Peyer's patch (tissue), 4 donors: ENCODE results near the gene TMEM109. TPM values are rescaled to one million over a fixed set of nuclear protein-coding genes. Genes with fewer than 3 reads are reported as not detected.

Experiments
- DNase-seq, 3 donors: peaks; one replicate each; pipeline ENCODE4 v3.0.0-alpha.2; 2017 to 2019
- H3K27ac ChIP-seq, 4 donors: fragments of 200-600 bp; sonication (generic); one replicate each; pipeline ENCODE4 v1.5.1; 2016 to 2019
- H3K27me3 ChIP-seq, 2 donors: fragments of 200-600 bp; sonication (generic); one replicate each; pipeline ENCODE4 v1.5.1; 2019
- H3K36me3 ChIP-seq, 3 donors: fragments of 200-600 bp; sonication (generic); one replicate each; pipeline ENCODE4 v1.5.1; 2016 to 2019
- H3K4me1 ChIP-seq, 4 donors: fragments of 200-600 bp; sonication (generic); one replicate each; pipeline ENCODE4 v1.5.1; 2016 to 2019
- H3K4me3 ChIP-seq, 4 donors: fragments of 200-600 bp; sonication (generic); 1 replicate in 3 of 4; 2 replicates in 1 of 4; pipeline ENCODE4 v1.5.1; 2016 to 2019; ENCODE audit warnings: mild to moderate bottlenecking in 1 of 4
- H3K9me3 ChIP-seq, 4 donors: fragments of 200-600 bp; sonication (generic); one replicate each; pipeline ENCODE4 v1.5.1; 2016 to 2019; ENCODE audit warnings: mild to moderate bottlenecking in 1 of 4
- POLR2A ChIP-seq, 2 donors: fragments of 450-650 bp; IDR thresholded peaks; one replicate each; pipeline ENCODE4 v1.5.1; 2017; ENCODE audit warnings: antibody characterized with exemption in 2 of 2, mild to moderate bottlenecking in 2 of 2, moderate library complexity in 2 of 2
- total RNA-seq, 4 donors: library from RNA; depleted of rRNA; stranded (reverse); fragments of >200 nt; gene quantifications; one replicate each; pipeline ENCODE4 v1.1.0, GENCODE V29; 2016
- TF ChIP-seq, protein P1 (sequence below), 6 experiments: fragments of 450-650 bp in 4 of 6; fragments of 200-600 bp in 2 of 6; sonication (generic) in 1 of 6; IDR thresholded peaks; one replicate each; pipeline ENCODE4 v1.5.1; 2017 to 2019; ENCODE audit warnings: antibody characterized with exemption in 6 of 6, mild to moderate bottlenecking in 3 of 6, moderate library complexity in 1 of 6

TMEM109 gene
- total RNA-seq, 4 donors from 2014 or later = 26.3 to 40.5 (median 36.6) TPM

DNA sequence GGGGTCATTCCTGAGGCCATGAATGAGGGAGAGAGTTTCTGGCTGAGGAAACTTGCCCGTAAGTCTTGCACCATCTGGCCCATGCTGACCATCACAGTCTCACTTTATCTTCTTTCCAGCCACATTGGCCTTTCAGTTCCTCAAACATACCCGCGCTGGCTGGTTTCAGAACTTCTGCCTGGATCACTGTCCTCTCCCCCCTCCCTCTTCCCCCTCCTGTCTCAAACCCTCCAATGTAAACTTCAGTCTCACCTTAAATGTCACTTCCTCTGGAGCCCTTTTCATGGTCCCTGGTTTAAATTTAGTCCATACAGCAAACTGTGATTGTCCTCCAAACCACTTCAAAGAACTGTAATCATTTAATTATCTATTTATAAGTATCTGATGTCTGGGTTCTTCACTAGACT lies 3.7 kb upstream of the TMEM109 start:
- DNase-seq = peak in 2 of 3 donors; percentile 81 to 83
- no peaks in the 10 kb centered on the region for H3K27me3 ChIP-seq
- H3K36me3 ChIP-seq = no peaks in the 10 kb centered on the region
- TF ChIP-seq, protein P1, sequence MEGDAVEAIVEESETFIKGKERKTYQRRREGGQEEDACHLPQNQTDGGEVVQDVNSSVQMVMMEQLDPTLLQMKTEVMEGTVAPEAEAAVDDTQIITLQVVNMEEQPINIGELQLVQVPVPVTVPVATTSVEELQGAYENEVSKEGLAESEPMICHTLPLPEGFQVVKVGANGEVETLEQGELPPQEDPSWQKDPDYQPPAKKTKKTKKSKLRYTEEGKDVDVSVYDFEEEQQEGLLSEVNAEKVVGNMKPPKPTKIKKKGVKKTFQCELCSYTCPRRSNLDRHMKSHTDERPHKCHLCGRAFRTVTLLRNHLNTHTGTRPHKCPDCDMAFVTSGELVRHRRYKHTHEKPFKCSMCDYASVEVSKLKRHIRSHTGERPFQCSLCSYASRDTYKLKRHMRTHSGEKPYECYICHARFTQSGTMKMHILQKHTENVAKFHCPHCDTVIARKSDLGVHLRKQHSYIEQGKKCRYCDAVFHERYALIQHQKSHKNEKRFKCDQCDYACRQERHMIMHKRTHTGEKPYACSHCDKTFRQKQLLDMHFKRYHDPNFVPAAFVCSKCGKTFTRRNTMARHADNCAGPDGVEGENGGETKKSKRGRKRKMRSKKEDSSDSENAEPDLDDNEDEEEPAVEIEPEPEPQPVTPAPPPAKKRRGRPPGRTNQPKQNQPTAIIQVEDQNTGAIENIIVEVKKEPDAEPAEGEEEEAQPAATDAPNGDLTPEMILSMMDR (IDR thresholded peaks at IDR 0.05) = no peak
- TF ChIP-seq POLR2A (IDR thresholded peaks at IDR 0.05) = no peak
- H3K27ac ChIP-seq = peak overlapping the region in 3 of 4 donors; percentile 12 to 70 (median 29)
- peaks cover 0 to 23% (median 7%) of the 10 kb centered on the region in 4 donors for H3K4me1 ChIP-seq
- no peaks in the 10 kb centered on the region for H3K9me3 ChIP-seq
- H3K4me3 ChIP-seq = no peak overlapping the region

GRCh38 chr11:60910711-60911380 lies 3.1 kb upstream of the TMEM109 start:
- Histone ChIP-seq H3K9me3 (no peaks in the 10 kb centered on the region), H3K4me3 (no peak overlapping the region), H3K27me3 (no peaks in the 10 kb centered on the region), H3K27ac (peak overlapping the region in 3 of 4 donors; percentile 11 to 70 (median 12)), H3K36me3 (no peaks in the 10 kb centered on the region), H3K4me1 (peaks cover 0 to 24% (median 6%) of the 10 kb centered on the region in 4 donors)
- TF ChIP-seq, protein P1 (IDR thresholded peaks at IDR 0.05) = no peak
- TF ChIP-seq POLR2A (IDR thresholded peaks at IDR 0.05) = no peak
- peak in 1 of 3 donors; percentile 33 for DNase-seq

DNA sequence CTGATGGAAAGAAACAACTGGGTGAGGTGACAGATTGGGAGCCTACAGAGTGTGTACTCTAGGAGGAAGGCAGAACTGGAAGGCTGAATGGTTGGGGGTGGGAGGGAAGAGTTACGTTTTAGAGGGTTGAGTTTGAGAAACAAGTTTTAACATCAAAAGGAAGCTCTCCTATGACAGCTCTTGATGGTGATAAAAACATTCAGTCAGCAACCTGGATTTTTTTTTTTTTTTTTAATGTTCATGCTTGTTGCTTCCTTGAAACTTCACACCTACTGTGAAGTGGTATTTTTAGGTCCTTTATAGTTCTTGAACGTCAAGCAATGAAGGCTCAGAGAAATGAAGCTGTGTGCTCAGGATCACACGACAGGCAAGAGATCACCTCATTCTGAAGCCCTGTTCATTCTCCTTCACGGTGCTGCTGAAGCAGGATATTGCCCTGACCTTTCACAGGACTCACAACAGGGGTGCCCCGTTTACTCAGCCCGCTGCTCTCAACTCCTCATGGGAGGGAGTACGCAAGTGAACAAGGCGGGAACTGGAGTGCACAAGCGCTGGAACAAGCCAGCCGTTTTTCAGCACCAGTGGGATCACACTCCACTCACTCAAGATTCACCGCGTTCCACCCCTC lies 1.6 kb upstream of the TMEM109 start:
- TF ChIP-seq, protein P1 (IDR thresholded peaks at IDR 0.05) = no peak
- no peak for TF ChIP-seq POLR2A (IDR thresholded peaks at IDR 0.05)
- Histone ChIP-seq H3K9me3 (no peaks in the 10 kb centered on the region), H3K4me1 (peaks cover 0 to 19% (median 11%) of the 10 kb centered on the region in 4 donors), H3K36me3 (no peaks in the 10 kb centered on the region), H3K27me3 (no peaks in the 10 kb centered on the region), H3K27ac (peak overlapping the region in 1 of 4 donors; percentile 92), H3K4me3 (no peak overlapping the region)
- DNase-seq = no peak

DNA sequence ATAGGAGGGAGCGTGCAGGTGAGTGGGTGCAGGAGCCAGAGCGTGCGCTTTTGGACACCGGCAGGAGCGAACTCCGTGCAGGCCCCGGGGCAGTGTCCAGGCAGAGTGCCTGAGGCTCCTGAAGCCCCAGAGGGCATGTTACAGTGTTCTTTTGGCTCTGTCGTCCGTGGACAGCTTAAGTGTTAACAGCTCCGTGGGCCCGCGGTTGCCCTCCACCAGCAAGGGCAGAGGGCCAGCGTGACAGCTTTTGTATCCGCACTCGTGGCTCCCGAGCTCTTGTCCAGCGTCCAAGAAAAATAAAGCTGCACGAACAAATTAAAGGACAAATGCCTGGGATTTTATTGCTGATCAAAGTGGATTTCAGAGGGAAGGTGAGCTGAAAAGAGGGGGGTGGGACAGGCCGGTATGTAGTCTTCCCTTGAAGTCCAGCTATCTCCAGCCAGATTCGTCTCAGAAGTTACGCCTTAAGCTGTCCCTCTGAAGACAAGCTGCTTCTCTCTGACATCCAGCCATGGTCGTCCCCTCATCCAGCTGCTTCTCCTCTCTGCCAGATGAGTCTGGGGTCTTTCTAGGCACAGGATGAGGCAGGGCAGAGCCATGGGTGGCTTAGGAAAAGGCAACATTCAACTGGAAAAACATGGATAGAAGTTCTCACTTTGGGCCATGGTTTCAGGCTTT lies 968 bp upstream of the TMEM109 start:
- Histone ChIP-seq H3K4me1 (peaks cover 0 to 19% (median 11%) of the 10 kb centered on the region in 4 donors), H3K36me3 (no peaks in the 10 kb centered on the region), H3K27me3 (no peaks in the 10 kb centered on the region), H3K9me3 (no peaks in the 10 kb centered on the region), H3K4me3 (no peak overlapping the region), H3K27ac (peak overlapping the region; percentile 90 to 94 (median 92))
- peak in 1 of 3 donors; percentile 46 for DNase-seq
- TF ChIP-seq, protein P1 (IDR thresholded peaks at IDR 0.05) = no peak
- TF ChIP-seq POLR2A (IDR thresholded peaks at IDR 0.05) = no peak

- Histone ChIP-seq H3K36me3 (peaks cover 0 to 3% (median 0%) of the 10 kb centered on the region in 3 donors), H3K27me3 (no peaks in the 10 kb centered on the region), H3K4me1 (peaks cover 0 to 24% (median 18%) of the 10 kb centered on the region in 4 donors), H3K9me3 (no peaks in the 10 kb centered on the region), H3K4me3 (peak overlapping the region; percentile 57 to 81 (median 72)), H3K27ac (peak overlapping the region; percentile 90 to 94 (median 92))
- TF ChIP-seq, protein P1 (IDR thresholded peaks at IDR 0.05) = no peak
- TF ChIP-seq POLR2A (IDR thresholded peaks at IDR 0.05) = no peak
- peak; percentile 35 to 68 (median 63) for DNase-seq
Measured at GRCh38 chr11:60914633-60915247, 782 bp downstream of the TMEM109 start.
